Gastrocnemius medialis (tissue), 4 donors: ENCODE results near the gene IFT57.

Source experiments
- POLR2A ChIP-seq, 2 donors: fragments of 450-650 bp; IDR thresholded peaks; one replicate each; pipeline ENCODE4 v1.6.1; 2017; ENCODE audit warnings: antibody characterized with exemption in 2 of 2, mild to moderate bottlenecking in 2 of 2, moderate library complexity in 2 of 2
- TF ChIP-seq, protein P1 (sequence below), 5 experiments: fragments of 450-650 bp in 3 of 5; fragments of 200-600 bp in 2 of 5; sonication (generic) in 2 of 5; IDR thresholded peaks in 4 of 5; conservative IDR thresholded peaks in 1 of 5; 1 replicate in 4 of 5; 2 replicates in 1 of 5; pipeline ENCODE4 v1.5.1; 2016 to 2019; ENCODE audit warnings: antibody characterized with exemption in 5 of 5, mild to moderate bottlenecking in 3 of 5, moderate library complexity in 3 of 5

DNA sequence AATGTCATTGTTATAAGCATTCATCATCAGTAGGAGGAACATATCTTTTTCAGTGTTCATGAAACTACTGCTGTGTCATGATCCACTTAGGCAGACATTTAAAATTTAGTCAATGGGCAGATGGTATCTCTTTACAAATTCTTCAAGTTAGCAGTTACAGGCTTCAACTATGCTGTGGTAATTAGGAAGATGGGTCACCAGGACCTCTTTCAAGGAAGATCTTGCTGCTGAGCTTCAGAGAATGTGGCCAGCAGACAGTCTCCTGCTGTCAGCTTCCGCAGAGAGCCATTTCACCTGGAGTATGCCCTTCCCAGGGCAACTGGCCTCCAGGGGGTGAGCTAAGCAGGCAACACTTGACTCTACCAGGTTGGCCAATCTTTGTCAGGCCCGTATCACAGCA is 19.4 kb downstream of the IFT57 start:
- TF ChIP-seq, protein P1, sequence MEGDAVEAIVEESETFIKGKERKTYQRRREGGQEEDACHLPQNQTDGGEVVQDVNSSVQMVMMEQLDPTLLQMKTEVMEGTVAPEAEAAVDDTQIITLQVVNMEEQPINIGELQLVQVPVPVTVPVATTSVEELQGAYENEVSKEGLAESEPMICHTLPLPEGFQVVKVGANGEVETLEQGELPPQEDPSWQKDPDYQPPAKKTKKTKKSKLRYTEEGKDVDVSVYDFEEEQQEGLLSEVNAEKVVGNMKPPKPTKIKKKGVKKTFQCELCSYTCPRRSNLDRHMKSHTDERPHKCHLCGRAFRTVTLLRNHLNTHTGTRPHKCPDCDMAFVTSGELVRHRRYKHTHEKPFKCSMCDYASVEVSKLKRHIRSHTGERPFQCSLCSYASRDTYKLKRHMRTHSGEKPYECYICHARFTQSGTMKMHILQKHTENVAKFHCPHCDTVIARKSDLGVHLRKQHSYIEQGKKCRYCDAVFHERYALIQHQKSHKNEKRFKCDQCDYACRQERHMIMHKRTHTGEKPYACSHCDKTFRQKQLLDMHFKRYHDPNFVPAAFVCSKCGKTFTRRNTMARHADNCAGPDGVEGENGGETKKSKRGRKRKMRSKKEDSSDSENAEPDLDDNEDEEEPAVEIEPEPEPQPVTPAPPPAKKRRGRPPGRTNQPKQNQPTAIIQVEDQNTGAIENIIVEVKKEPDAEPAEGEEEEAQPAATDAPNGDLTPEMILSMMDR (IDR thresholded peaks at IDR 0.05 in 4 of 5, conservative IDR thresholded peaks at IDR 0.05 in 1 of 5), result no peak
- TF ChIP-seq POLR2A (IDR thresholded peaks at IDR 0.05), result no peak
